NCI-H2107 (cell line): Measurements from ENCODE around the gene YARS2.

Experiments
- DNase-seq: peaks from one replicate; lab custom pipeline; 2025; lab: John Stamatoyannopoulos, UW

YARS2 gene

GRCh38 chr12:32755654-32756475 lies at the start of gene YARS2:
Gene YARS2 (minus strand): TSS chr12:32755897. CDS start chr12:32755874, 23 bp downstream.
- peak; percentile 92 for DNase-seq

GRCh38 chr12:32804301-32804700 lies 48.6 kb upstream of the YARS2 start:
- DNase-seq: no peak

- DNase-seq: no peak
Observed at GRCh38 chr12:32801269-32801980, 45.7 kb upstream of the YARS2 start.

- no peak for DNase-seq
Observed at GRCh38 chr12:32794281-32794680, 38.6 kb upstream of the YARS2 start.

GRCh38 chr12:32789916-32790315 lies 34.2 kb upstream of the YARS2 start:
- no peak for DNase-seq

- no peak for DNase-seq
Observed at GRCh38 chr12:32789446-32789845, 33.7 kb upstream of the YARS2 start.

- DNase-seq: no peak
Observed at GRCh38 chr12:32788405-32788804, 32.7 kb upstream of the YARS2 start.

GRCh38 chr12:32785557-32785956 lies 29.9 kb upstream of the YARS2 start:
- no peak for DNase-seq

DNA sequence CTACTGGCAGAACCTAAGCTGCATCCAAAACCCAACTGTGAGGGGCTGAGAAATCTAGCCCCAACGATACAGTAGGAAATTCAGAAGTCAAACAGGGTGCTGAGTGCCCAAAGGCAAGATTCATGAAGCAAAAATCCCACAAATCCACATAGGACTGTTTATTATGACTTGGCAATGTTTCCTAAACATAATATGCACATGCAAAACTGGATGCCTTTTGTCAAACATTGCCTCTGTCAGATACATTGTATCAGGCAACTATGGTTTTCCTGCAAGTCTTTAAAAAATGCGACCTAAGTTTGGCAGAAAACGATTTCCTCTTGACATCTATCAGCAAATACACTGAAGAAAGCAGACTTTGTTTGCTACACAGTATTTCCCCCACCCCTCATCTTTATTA lies 27.3 kb upstream of the YARS2 start:
- DNase-seq: no peak

GRCh38 chr12:32780071-32780470 lies 24.4 kb upstream of the YARS2 start:
- DNase-seq: no peak

DNA sequence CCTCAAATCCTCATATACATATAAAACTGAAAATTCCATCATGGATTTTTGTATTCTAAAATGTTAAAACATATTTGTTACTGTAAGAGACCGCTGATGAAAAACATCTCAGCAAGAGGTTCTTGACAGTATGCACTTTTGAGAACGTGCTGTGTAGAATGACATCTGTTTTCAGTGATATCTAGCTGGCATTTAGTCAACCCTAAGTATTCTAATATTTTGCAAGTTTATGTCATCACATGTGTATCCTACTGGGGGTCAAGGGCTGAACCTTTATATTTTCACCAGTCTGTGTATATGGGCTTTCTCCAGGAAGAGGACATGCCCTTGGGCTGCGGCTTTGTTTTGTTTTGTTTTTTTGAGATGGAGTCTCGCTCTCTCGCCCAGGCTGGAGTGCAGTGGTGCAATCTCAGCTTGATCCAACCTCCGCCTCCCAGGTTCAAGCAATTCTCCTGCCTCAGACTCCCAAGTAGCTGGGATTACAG lies 22.0 kb upstream of the YARS2 start:
- no peak for DNase-seq

GRCh38 chr12:32777159-32777558 lies 21.5 kb upstream of the YARS2 start:
- DNase-seq: no peak

- DNase-seq: no peak
Observed at GRCh38 chr12:32776258-32776657, 20.6 kb upstream of the YARS2 start.

DNA sequence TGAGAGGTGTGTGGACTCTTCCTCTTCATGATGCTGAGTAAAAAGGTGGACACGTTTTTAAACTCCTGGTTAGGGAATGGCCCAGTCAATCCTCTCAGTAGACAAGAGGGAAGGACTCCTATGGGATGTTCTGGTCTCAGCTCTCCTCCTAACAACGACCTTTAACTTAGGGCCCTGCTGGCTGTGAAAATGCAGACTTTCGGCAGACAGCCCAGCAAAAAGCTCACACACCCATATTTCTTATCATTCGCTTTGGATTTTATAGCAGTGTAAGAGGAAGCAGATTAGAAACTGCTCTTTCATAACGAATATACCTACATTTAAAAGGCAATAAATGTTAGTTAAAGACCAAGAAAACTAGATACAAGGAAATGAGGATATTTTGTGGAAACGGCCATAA lies 18.0 kb upstream of the YARS2 start:
- DNase-seq: no peak

DNA sequence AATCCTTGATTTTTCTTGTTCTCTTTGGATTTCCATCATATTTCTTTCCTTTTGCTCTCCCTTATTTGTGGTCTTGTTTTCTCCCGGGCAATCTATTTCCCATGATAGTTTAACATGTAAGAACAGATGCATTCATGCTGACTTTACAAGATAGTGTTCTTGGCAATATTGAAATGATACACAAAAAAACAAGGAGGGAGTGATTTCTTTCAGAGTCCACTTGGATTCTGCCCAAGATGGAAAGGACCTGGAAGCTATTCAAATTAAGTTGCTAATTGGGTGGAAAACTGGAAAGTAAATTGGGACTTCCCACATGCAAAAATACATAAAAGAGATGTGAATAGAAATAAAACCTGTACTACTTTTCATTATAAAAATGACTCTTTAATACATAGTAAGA lies 14.4 kb upstream of the YARS2 start:
- no peak for DNase-seq

GRCh38 chr12:32768518-32768917 lies 12.8 kb upstream of the YARS2 start:
- no peak for DNase-seq

DNA sequence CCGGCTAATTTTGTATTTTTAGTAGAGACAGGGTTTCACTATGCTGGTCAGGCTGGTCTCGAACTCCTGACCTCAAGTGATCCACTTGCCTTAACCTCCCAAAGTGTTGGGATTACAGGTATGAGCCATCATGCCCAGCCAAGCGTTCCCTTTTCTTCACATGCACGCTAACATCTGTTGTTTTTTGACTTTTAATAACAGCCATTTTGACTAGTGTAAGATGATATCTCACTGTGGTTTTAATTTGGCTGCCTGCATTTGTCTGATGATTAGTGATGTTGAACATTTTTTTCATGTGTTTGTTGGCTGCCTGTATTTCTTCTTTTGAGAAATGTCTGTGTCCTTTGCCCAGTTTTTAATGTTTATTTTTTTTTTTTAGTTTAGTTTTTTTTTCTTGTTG lies 10.2 kb upstream of the YARS2 start:
- DNase-seq: peak; percentile 40

DNA sequence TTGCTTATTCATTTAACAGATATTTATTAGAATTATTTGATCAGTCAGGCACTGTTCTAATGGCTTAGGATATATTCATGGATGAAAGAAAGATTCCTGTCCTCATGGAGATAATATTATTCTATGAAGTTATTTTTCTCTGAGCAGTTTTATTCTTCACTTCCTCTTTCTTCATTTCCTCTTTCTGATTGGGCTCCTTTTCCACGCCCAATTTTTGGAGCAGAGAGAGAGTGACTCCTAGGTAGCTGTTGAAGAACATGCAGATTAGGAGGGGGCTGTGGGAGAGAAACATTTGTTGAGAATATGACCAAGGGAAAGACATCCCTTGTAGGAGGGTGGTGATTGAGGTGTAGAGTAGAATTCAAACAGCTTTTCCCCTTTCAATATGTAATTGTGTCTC lies 6.0 kb upstream of the YARS2 start:
- no peak for DNase-seq

DNA sequence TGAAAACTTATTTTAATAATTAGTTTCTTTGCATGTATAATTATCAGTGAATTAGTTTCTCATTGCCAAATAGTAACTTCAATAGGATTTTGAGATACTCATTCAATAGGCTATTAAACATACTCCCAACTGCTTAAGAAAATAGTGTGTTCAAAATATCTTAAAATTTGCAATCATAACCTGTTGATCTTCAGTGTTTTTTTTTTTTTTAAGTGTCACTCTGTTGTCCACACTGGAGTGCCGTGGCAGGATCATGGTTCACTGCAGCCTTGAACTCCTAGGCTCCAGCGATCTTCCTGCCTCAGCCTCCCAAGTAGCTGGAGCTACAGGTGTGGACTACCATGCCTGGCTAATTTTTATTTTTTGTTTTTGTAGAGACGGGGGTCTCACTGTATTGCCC lies 1.5 kb upstream of the YARS2 start:
- DNase-seq: no peak

- DNase-seq: no peak
Observed at GRCh38 chr12:32756476-32757066, 874 bp upstream of the YARS2 start.

DNA sequence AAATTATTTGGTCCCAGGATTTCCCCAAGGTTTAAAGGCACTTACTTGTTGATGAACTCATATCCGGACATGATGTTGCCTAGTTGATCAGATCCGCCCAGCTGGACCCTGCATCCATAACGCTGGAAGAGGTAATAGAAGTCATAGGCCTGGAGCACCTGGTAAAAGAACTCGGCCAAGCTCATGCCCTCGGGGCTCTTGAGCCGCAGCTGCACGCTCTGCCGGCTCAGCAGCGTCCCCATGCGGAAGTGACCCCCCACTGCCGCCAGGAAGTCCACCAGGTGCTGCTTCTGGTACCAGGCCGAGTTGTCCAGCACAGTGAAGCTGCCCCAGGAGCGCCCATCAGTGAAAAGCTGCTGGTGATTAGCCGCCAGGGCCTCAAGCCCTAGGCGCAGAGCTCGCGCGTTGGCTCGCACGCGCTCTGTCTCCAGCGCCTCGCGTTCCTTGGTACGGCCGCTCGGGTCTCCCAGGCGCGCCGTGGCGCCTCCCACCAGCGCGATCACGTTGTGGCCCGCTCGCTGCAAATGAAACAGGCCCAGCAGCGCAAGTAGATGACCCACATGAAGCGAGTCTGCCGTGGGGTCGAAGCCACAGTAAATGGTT lies 545 bp downstream of the YARS2 start:
- DNase-seq: no peak

- DNase-seq: no peak
Observed at GRCh38 chr12:32754111-32754510, 1.6 kb downstream of the YARS2 start.

GRCh38 chr12:32753605-32754004 lies 2.1 kb downstream of the YARS2 start:
- DNase-seq: no peak
